Sciatic nerve (tissue), 2 donors: ENCODE measurements around the gene GOT2. TPM values are rescaled to one million over a fixed set of nuclear protein-coding genes. Genes with fewer than 3 reads are reported as not detected.
"Not testable (repeated sequence)": the region's sequence is repeated elsewhere in the genome, so short reads cannot be mapped to it uniquely, and the experiment has no call there.

Experiments
- ATAC-seq: fragments of 200-7000 bp; cut with Tn5 transposase; one replicate; pipeline ENCODE4 v1.9.1; 2020; ENCODE audit warnings: mild to moderate bottlenecking, moderate library complexity
- DNase-seq: peaks from one replicate; pipeline ENCODE4 v3.0.0-alpha.2; 2020; ENCODE audit warnings: low spot score
- intact Hi-C: fragments of 100-400 bp; cut with DNase I; formaldehyde crosslinking; loops from one replicate; pipeline ENCODE4 v1.14.2; 2022
- total RNA-seq: library from RNA; stranded (reverse); fragmentation: NEBNext Ultra II Directional; extraction: Animal tissue kit (Norgen Biotek cat#: 25700); gene quantifications from one replicate; pipeline ENCODE4 v1.2.1, GENCODE V29; 2021
- donor health status: DM: no; HTN: no; CAD: no.
- donor health status: DM: no; HTN: no; CAD: no.

Gene GOT2
- 38.7 TPM for total RNA-seq

- DNase-seq (peak; percentile 82), ATAC-seq (peak; percentile 97)
- intact Hi-C loops = no loop called here
These were observed at the start of gene GOT2 for GRCh38 chr16:58733671-58734458. TSS of gene GOT2 (minus strand) at chr16:58734316. CDS start at chr16:58734228, 88 bp downstream.

DNA sequence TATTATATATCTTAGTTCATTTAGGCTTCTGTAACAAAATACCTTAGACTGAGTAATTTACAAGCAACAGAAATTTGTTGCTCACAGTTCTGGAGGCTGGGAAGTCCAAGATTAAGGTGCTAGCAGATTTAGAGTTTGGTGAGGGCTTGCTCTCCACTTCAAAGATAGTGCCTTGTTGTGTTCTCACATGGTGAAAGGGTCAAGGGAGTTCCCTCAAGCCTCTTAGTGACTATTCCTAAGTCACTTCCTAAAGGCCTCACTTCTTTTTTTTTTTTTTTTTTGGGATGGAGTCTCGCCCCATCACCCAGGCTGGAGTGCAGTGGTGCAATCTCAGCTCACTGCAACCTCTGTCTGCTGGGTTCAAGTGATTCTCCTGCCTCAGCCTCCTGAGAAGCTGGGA is 45.2 kb upstream of the GOT2 start:
- DNase-seq, ATAC-seq, intact Hi-C loops: not testable (repeated sequence)

DNA sequence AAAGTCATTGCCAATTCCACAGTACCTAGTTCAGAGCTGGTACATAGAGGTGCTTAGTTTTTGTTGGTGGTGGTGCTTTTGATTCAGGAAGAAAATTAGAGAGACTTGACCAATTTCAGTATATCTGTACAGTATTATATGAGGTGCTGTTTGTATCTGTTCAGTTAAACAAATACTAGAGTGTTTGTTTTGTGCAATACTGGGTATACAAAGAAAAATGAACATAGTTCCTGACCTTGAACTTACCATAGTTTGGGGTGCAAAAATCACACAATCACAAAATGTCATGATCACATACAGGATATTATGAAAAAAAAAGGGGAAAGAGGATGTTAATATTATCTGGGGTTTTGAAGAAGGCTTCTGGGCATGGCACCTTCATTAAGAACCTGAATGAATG is 39.8 kb upstream of the GOT2 start:
- no peak for ATAC-seq
- intact Hi-C loops = no loop called here

GRCh38 chr16:58768145-58768544 is 34.0 kb upstream of the GOT2 start:
- ATAC-seq (no peak), DNase-seq (no peak)
- intact Hi-C loops = no loop called here

More for the DNA sequence above, 39.8 kb upstream of the GOT2 start:
- no peak for DNase-seq

DNA sequence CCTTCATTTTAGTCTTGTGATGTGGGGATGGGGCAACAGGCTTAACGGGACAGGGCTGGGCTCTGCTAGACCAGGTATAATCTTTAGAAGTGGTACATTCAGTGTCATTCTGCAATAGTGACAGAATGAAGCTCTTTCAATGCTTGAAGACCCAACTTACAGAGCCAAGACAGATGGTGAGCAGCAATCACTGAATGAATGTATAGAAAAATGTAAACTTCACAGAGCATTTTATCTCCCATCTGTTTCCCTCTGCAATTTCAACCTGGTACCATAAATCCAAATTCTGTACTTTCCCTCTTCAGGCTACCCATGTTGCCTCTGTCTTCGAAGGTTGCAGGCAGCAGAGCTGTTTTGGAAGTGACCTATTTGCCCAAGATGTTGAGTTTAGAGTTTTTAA is 33.5 kb upstream of the GOT2 start:
- intact Hi-C loops = no loop called here
- ATAC-seq = no peak
- no peak for DNase-seq

DNA sequence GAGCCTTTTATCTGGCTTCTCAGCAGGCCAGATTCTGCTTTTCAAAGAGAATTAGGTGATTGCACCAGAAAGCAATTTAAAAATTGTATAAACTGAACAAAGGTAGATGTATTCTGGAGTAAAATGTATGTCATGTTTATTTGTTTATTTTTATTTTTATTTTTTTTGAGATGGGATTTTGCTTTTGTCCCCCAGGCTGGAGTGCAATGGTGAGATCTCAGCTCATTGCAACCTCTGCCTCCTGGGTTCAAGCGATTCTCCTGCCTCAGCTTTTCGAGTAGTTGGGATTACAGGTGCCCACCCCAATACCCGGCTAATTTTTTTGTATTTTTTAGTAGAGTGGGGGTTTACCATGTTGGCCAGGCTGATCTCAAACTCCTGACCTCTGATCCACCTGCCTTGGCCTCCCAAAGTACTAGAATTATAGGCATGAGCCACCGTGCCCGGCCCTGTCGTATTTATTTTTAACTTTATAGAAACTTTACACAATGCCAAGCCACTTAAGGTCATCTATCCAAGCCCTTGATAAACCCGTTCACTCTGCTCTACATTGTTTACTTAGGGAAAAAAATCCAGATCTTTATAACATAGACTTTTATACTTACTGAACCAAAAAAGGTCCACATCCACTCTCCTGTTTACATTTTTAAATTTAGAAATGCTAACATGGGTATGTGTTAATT is 22.7 kb upstream of the GOT2 start:
- ATAC-seq (no peak), DNase-seq (no peak)
- intact Hi-C loops = no loop called here

DNA sequence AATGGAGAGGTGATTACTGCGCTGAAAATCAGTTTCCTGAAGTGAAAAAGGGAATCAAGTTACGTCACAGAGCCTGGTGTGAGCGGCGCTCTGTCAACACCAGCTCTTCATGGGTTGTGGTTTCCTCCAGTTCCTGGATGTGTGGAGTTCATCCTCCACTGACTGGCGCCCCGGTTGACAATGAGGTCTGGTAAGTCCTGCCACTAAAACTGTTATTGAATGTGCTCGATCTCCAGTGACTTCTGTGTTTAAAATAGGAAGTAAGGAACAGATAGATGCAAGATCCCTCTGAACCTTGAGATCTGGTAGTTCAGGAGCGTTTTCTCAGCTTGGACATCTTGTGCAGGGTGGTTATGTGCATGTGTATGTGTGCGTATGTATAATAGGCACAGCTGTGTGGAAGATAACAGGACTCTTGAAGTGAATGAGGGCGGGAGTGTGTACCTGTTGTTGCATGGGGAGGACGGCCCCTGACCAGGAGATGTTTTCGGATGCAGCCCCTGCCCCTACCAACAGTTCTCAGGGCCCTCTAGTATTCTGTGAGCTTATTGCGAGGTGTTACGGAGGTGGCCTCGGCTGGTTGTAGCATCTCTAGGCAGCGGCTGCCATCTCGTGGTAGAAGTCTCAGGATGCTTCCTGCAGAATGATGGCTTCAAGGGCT is 22.0 kb upstream of the GOT2 start:
- DNase-seq (peak; percentile 80), ATAC-seq (peak; percentile 92)
- intact Hi-C loops = no loop called here

GRCh38 chr16:58753711-58754134 is 19.6 kb upstream of the GOT2 start:
- DNase-seq (no peak), ATAC-seq (no peak)
- intact Hi-C loops = no loop called here

DNA sequence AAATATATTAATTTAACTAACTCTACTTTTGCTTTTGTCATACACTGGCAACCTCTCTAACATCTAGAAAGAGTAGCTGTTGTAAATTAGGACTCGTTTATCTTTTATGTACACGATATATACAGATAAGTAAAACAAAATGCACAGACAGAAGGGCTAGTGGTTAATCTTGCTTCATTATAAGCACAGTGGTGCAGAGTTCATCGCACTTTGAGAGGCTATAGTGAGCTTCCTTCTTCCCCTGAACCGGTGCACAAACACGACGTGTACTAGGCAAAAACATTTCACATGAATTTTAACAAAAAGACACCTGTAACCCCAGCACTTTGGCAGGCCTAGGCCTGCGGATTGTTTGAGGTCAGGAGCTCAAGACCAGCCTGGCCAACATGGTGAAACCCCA is 10.4 kb upstream of the GOT2 start:
- ATAC-seq (no peak), DNase-seq (no peak)
- intact Hi-C loops = no loop called here

GRCh38 chr16:58741976-58742375 is 7.9 kb upstream of the GOT2 start:
- no peak for ATAC-seq
- intact Hi-C loops = no loop called here
- no peak for DNase-seq

GRCh38 chr16:58741166-58741565 is 7.0 kb upstream of the GOT2 start:
- DNase-seq (no peak), ATAC-seq (no peak)
- intact Hi-C loops = no loop called here

DNA sequence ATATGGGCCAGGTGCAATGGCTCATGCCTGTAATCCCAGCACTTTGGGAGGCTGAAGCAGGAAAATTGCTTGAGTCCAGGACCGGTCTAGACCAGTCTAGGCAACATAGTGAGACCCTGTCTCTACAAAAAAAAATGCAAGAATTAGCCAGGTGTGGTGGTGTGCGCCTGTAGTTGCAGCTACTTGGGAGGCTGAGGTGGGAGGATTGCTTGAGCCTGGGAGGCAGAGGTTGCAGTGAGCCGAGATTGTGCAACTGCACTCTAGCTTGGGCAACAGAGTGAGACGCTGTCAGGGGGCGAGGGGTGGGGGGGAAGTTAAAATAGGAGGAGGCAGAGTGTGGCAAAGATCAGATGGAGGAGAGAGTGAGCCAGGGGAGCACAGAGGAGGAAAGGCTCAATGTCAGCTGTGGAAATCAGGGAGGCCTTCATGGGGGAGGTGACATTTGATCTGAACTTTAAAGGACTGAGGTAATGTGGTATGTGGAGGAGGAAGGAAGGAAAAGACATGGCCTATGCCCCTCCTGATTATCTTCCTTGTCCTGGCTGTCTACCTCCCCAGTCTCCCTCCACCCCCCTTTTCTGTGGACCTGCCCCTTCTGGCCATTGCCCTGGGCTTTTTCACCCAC is 4.7 kb upstream of the GOT2 start:
- ATAC-seq (no peak), DNase-seq (no peak)
- intact Hi-C loops = no loop called here

DNA sequence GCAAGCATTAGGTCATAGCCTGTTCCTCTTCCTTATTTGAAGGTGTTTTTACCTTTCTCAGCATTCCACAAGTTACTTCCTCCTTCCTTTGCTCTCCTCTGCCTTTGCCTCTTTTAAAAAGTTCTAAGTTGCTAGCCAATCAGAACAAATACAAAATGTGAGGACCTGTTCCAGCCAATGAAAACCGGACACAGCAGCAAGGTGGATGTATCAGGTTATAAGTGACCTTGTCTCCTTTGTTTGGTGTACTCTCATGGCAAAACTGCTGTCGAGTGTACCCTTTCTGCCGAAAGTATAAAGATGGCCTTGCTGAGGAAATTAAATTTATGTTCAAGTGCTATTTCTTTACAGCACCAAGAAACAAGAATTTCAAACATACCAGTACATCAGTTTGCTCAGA is 2.2 kb upstream of the GOT2 start:
- intact Hi-C loops, DNase-seq, ATAC-seq: not testable (repeated sequence)

- intact Hi-C loops = no loop called here
These were observed 307 bp upstream of the GOT2 start for GRCh38 chr16:58734459-58734787.

DNA sequence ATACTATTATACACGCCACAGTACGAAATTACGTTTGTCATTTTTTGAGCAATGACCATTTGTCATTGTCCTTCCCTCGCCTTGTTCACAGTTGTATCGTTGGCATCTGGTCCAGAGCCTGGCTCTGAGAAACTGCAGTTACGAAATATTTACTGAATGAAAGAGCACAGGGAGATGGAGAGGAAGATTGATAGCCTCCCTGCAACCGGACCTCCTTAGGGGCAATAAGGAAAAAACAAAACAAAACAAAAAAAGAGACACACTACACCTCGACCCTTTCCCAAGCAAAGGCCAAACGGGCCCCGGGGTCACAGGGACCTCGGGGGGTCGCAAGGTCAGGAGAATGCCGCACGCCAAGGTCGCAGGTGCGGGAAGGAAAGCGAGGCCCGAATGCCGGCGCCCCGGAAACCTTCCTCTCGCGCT is 857 bp downstream of the GOT2 start:
- DNase-seq = no peak
- intact Hi-C loops = no loop called here
- ATAC-seq = peak; percentile 64

More at GRCh38 chr16:58734459-58734787, 307 bp upstream of the GOT2 start:
- ATAC-seq (no peak), DNase-seq (no peak)

DNA sequence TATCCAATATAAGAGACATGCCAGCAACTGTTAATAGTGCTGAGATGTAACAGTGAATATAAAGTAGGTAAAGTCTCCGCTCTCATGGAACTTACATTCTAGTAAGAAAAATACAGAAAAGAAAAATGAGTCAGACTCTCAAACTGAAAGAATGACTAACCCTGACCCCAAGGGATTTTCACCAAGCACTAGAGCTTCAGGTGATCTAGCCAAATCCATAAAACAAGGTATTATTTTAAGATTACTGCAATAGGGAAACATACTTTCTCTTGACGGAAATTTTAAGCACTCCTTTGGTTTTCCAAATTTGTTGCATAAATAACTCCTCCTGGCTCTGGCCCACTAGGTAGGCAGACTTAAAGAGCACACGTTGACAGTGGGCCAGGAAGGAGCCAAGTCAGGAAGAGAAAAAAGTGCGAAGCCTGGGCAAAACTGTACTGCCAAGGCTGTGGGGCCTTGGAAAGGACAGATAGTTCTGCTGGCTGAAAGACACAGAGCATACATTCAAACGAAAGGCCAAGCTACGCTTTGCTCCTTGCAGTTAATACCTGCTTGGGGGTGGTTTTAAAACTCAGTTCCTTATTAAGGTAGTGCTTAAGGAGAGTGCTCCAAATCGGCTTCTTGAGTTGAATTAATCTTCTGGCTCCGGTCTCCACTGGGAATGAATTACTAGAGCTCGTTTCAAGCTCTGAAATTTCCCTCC is 1.4 kb downstream of the GOT2 start:
- ATAC-seq = no peak

DNA sequence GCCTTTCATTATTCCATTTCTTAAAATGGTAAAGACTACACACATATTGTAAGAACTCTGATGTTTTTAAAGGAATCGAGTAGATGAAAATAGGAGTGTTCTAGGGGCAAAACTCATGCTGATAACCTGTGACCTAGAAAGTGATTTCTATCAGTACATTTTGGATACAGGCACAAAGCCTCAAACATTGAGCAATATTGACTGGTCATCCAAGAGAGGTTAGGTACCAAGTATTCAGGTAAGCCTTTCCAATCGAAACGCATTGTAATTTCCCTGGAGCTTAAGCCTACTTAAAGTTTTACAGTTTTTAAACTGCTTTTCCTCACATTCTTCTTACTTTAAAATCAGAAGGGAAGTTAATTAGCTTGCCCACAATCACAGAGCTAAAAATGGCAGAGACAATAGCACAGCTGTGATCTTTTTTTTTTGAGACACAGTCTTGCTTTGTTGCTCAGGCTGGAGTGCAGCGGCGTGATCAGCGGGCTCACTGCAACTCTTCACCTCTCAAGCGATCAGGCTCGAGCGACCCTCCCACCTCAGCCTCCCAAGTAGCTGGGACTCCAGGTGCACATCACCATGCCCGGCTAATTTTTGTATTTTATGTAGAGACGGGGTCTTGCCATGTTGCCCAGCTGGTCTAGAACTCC is 3.3 kb downstream of the GOT2 start:
- DNase-seq (no peak), ATAC-seq (no peak)
- intact Hi-C loops = no loop called here

More for the DNA sequence above, 1.4 kb downstream of the GOT2 start:
- intact Hi-C loops = no loop called here
- DNase-seq = no peak

DNA sequence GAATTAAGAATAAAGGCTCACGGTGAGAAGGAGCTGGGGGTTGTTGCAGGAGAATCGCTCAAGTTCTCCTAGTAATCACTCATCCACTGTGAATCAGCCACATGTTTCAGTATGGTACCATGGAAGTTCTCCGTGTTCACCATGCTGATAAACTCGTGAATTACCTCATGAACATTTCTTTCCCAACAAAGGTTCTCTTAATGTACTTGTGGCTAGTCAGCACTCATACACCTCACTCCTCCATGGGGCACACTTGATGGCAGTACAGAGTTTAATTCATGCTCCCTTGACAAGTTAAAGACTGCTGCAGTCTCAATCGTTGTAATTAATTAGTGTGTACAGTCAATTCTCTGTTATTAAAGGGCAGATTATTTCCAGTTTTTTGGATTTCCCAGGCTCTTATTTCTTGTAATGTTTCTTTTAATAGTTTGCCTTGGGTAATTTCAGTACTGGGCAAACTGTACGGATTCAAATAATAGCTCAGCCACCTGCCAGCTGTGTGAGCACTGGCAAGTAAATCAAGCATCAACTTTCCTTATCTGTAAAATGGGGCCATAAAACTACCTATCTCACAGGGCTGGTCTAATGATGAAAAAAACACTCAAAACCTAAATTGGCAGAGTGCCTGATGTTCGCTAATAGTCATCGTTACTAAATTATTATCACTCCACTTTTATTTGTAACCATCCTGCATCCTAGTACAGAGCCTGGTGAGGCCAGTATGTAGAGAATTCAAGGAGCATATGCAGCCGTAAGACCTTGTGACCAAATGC is 6.1 kb downstream of the GOT2 start:
- no peak for DNase-seq
- intact Hi-C loops = no loop called here

More for the DNA sequence above, 6.1 kb downstream of the GOT2 start:
- ATAC-seq = no peak
